HG02588 (cell line): ENCODE data around the gene LGALS4.
"Not testable (repeated sequence)": the region's sequence is repeated elsewhere in the genome, so short reads cannot be mapped to it uniquely, and the experiment has no call there.

ENCODE experiments used
- ATAC-seq: cut with Tn5 transposase; IDR thresholded peaks from one replicate; pipeline ENCODE4 v1.9.1; 2021; ENCODE audit warnings: mild to moderate bottlenecking, moderate library complexity; ENCODE audit not compliant: unreplicated experiment

The LGALS4 gene

GRCh38 chr19:38800577-38801347 lies 12.0 kb downstream of the LGALS4 start:
- no peak for ATAC-seq

GRCh38 chr19:38799104-38799503 lies 13.6 kb downstream of the LGALS4 start:
- ATAC-seq, result no peak

- not testable (repeated sequence) for ATAC-seq
These were observed 15.0 kb downstream of the LGALS4 start for GRCh38 chr19:38797781-38798180.

GRCh38 chr19:38796154-38796553 lies 16.6 kb downstream of the LGALS4 start:
- no peak for ATAC-seq

- ATAC-seq, result no peak
These were observed 17.2 kb downstream of the LGALS4 start for GRCh38 chr19:38795549-38795948.

GRCh38 chr19:38793671-38794070 lies 19.1 kb downstream of the LGALS4 start:
- ATAC-seq, result no peak

- no peak for ATAC-seq
These were observed 19.6 kb downstream of the LGALS4 start for GRCh38 chr19:38793177-38793576.

- ATAC-seq, result no peak
These were observed 20.3 kb downstream of the LGALS4 start for GRCh38 chr19:38792250-38793111.

GRCh38 chr19:38791451-38792064 lies 21.2 kb downstream of the LGALS4 start:
- not testable (repeated sequence) for ATAC-seq

- not testable (repeated sequence) for ATAC-seq
These were observed 22.0 kb downstream of the LGALS4 start for GRCh38 chr19:38790507-38791403.

- no peak for ATAC-seq
These were observed 24.1 kb downstream of the LGALS4 start, which contains the start of gene LGALS7B for GRCh38 chr19:38788478-38789243. LGALS7B (plus strand) TSS chr19:38789200; CDS start chr19:38789227, 27 bp downstream.

- ATAC-seq, result no peak
These were observed 26.0 kb downstream of the LGALS4 start for GRCh38 chr19:38786572-38787265.

GRCh38 chr19:38786061-38786460 lies 26.7 kb downstream of the LGALS4 start:
- not testable (repeated sequence) for ATAC-seq

GRCh38 chr19:38785187-38785699 lies 27.5 kb downstream of the LGALS4 start:
- no peak for ATAC-seq

GRCh38 chr19:38784224-38784623 lies 28.5 kb downstream of the LGALS4 start:
- no peak for ATAC-seq

GRCh38 chr19:38782212-38782611 lies 30.5 kb downstream of the LGALS4 start:
- ATAC-seq, result not testable (repeated sequence)

GRCh38 chr19:38781058-38781457 lies 31.7 kb downstream of the LGALS4 start:
- no peak for ATAC-seq

GRCh38 chr19:38780443-38780842 lies 32.3 kb downstream of the LGALS4 start:
- ATAC-seq, result no peak

GRCh38 chr19:38778733-38779132 lies 34.0 kb downstream of the LGALS4 start:
- no peak for ATAC-seq
